ENCODE measurements around the gene CCDC91.
"Not testable (repeated sequence)": the region's sequence is repeated elsewhere in the genome, so short reads cannot be mapped to it uniquely, and the experiment has no call there.

CCDC91 gene

DNA sequence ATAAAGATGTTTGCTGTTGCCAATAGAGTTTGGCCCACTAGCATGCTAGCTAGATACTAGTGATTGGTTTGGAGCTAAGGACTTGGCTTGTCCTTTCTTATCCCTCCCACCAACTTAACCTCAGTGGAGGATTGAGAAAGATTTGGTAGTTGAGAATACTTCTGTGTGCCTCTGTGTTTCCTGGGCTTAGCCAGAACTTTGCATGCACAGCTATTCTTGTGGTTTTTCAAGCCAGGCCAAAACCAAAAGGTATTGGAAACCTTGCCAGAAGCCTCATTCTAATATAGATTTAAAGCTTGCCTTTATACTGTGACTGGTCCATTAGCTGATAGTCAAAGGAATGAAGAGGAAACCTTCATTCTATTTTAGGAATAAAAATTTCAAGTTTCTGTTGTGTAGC, 188.5 kb downstream of the CCDC91 start:
- no peak for DNase-seq

DNA sequence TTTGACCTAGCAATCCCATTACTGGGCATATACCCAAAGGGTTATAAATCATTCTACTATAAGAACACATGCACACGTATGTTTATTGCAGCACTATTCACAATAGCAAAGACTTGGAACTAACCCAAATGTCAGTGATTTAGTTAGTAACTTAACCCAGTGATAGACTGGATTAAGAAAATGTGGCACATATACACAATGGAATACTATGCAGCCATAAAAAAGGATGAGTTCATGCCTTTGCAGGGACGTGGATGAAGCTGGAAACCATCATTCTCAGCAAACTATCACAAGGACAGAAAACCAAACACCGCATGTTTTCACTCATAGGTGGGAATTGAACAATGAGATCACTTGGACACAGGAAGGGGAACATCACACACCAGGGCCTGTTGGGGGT, 189.5 kb downstream of the CCDC91 start:
- DNase-seq, result not testable (repeated sequence)

DNA sequence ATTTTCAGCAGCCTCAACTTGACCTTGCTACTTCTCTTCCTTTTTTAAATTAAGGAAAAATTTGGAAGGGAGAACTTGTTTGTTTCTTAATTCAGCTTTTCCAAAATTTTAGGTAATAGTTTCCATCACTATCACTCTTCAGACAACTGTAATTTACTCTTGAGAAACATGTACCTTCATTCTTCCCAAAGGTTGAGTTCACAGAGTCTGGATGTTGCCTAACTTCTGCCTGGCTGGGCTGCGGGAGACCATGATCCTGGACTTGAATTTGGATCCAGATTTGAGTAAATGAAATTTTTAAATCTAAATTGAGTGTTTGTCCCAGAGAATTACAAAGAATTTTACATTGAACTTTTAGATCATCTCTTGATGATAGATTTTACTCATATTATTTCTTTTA, 193.1 kb downstream of the CCDC91 start:
- no peak for DNase-seq

DNA sequence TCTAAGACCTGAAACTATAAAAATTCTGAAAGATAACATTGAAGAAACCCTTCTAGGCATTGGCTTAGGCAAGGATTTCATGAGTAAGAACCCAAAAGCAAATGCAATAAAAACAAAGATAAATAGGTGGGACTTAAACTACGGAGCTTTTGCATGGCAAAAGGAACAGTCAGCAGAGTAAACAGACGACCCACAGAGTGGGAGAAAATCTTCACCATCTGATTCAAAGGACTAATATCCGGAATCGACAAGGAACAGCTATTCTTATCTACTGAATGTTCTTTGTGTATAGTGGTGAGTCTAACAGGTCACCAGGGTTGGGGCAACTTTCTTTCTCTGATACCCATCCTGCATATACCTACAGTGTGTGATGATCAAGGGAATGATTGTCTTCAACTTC, 198.6 kb downstream of the CCDC91 start:
- no peak for DNase-seq

DNA sequence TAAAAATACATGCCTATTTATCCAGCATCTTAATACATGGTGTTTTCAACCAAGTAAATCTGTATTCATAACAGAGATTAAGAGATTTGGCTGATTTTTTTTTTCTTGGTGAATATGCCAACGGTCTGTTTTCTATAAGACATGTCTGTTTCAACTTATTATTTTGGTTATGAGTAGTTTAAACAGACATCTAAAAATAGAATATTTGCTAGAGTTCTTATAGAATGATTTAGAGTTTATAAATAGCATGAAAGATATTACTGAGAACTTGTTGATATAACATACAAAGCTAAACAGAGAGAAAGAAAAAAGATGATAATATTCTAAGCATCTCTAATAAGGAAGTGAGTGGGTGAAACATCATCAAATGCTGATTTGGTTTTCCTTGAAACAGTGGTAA, 199.9 kb downstream of the CCDC91 start:
- no peak for DNase-seq

DNA sequence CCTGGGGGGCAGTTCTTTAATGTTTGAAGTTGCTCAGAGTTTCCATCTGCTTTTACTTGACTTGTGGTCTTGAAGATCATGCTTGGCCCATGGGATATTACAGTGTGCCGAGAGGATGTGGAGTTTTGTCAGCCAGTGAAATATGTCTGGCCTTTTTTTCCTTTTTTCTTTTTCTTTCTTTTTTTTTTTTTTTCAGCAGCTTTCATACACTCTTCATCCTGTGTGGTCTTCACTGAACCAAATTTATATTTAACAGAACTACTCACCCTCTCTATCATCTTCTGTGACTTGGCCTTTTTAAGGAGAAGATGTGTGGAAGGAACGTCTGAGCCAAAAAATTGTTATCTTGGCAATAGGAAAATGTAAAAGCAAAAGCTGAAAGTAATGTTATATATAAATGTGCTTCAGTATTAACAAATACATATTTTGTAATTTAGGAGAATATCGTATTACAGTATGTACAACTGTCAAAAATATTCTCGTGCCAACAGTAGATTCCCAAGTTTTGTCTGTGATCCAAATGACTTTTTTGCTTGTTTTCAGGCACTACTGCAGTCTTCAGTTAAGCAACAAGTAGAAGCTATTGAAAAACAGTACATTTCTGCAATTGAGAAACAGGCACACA, 200.6 kb downstream of the CCDC91 start:
- no peak for DNase-seq

DNA sequence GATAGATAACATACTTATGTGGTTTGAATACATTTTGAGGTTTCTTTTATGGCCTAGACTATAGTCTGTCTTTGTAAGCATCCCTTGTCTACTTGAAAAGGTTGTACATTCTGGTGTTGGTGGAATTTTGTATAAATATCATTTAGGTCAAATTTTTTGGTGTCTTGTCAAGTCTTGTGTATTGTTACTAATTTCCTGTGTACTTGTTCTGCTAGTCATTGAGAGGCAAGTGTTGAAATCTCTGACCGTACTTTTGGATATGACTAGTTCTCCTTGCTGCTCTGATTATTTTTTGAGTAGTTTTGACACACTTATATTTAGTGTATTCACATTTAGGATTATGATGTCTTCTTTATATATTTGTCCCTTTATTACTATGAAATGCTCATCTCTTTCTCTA, 219.6 kb downstream of the CCDC91 start:
- no peak for DNase-seq

DNA sequence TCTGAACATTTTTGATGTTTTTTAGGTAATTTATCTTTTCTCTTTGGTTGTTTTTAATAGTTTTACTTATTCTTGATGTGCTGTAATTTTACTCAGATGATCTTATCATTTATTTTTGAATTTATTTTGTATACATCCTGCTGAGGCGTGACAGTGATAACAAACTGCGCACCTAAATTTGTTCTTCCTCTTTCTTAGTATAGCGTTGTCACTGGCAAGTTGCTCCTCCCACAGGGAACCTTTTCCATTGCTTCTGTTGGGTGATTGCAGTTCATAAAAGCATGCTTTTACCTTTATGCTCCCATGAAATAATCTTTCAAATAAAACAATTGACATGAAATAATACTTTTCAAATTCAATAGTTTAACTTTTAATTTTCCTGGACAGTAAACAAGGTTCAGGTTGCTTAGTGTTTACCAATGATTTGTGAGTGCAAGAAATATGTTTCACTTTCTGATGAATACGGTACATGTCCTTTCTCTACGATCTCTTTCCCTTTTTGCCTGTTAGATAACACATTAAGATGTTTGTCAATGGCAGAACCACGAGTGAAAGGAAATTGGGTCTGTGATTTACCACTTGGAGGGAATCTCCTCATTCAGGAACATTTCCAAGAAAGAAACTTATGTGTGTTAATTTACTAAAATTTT, 223.3 kb downstream of the CCDC91 start:
- no peak for DNase-seq

DNA sequence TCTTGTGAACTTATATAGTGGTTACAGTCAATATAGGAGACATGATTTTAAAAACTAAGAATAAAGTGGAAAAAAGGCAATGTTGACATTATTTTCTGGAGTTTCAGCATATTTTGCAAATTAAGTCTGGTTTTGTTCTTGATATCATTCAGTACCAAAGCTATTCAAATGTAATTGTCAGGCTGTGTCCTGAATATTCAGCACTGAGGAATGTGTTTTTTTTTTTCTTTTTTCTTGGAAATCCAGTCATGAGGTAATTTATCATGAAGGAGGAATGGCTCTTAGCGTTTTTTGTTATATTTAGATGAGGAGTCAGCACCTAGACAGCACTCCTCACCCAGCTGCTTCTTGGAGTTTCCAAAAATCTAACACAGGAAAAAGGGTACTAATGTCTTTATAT, 225.5 kb downstream of the CCDC91 start:
- DNase-seq, result no peak

DNA sequence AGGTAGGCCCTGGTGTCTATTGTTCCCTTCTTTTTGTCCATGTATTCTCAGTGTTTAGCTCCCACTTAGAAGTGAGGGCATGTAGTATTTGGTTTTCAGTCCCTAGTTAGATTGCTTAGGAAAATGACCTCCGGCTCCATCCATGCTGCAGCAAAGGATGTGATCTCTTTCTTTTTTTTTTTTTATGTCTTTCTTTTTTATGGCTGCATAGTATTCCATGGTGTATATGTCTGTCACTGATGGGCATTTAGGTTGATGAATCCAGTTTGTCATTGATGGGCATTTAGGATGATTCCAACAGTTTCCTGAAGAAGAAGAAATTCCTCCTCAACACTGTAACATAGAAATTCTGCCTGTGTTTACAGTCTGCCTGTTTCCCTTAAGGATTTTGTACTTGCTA, 231.1 kb downstream of the CCDC91 start:
- DNase-seq, result no peak

DNA sequence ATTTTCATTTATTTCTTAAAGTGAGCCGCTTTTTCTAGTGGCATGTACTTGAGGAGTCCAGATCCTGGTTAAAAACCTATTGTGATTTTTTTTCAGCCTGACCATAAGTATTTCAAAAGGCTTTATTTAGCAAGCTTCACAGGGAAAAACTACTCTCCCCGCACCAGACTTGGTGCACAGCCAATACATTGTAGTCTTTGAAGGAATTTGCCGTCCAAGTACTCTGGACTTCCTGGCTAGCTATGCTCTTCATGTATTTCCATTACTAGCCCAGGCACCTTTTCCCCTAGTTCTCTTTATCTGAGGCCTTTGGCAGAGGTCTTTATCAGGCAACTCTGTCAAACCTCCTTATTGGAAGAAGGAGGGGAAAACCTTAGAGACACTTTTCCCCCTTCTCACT, 234.7 kb downstream of the CCDC91 start:
- DNase-seq, result no peak

DNA sequence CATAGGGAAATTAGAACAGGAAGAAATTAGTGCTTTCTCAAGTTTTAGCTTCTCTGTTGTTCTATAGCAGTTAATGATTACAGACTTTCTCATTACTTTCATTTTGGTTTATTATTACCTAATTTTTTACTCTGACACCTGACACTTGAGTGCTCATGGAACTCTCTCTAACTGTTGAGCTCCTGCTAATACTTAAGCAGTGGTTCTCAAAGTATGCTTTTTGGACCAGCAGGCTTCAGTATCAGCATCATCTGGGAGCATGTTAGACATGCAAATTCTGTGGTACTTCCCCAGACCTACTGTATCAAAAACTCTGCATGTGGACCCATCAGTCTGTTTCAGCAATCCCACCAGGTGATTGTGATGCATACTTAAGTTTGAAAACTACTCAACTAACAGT, 235.3 kb downstream of the CCDC91 start:
- DNase-seq, result no peak

DNA sequence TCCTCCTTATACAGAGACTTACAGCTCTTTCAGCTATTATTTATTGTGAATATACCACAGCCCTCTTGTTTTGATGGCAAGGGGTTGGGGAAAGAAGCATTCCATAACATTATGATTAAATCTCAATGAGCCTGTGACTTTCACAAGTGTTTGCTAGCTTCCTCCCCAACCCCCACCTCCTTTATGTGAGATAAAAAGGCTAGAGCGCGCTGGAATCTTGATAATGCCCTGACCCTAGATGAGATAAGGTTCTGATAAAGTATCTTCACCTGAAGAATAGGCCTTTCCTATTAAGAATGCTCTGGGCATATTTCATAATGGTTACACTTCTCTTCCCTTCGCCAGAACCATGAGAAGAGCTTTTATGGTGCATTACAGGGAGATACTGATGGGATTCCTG, 236.8 kb downstream of the CCDC91 start:
- DNase-seq, result no peak

DNA sequence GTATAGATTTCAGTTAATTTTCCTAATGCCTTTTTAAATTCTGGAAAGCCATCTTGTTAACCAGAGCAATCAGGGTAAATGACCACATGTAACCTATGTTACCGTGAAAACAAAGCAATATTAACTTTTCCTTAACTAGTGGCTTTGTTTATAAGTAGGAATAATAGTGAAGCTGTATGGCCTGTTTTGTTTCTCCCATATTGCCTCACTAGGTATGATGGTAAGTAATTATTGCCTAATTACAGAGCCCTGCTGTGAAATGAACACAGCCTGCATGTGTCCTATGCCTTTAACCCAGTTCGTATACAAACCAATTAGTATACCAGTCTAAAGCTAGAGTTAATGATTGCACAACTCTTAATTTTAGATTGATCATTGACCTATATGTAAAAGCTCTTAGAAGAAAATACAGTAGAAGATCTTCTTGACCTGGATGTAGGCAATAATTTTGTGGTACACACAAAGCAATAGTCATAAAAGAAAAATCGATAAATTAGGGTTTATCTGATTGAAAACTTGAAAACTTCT, 249.9 kb downstream of the CCDC91 start:
- no peak for DNase-seq

DNA sequence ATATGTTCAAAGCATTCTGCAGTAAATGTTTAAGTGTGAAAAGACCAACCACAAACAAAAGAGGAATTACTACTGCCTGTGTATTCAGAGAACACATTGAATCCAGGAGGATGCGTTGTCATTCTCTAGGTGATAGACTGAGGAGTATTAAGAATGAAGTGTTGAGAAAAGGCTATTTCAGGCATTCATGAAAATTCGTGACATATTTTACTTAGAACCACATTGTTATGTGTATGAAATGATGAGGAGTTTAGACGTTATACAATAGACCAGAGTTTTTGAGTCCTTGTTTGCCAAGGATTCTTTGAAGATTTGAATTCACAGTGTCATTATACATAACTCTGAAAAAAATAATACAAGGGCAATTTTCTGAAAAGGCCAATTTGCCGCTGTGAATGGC, 251.8 kb downstream of the CCDC91 start:
- DNase-seq, result no peak

DNA sequence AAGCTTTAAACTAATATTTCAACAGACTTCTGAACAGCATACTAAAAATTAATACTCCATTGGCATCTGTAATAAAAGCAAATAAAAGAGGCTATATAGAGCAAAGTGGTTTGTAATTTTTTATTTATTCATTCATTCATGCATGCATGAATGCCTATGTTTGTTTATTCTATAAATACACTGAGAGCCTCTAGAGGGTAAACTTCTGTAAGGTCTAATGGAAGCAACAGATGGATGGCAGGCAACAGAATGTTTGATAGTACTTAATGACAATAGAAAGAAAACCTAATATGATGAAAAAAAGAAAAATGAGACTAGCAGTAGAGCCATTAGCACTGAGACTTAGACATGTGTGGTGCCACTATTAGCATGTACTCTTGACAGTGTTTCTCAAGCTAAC, 253.1 kb downstream of the CCDC91 start:
- DNase-seq, result no peak

DNA sequence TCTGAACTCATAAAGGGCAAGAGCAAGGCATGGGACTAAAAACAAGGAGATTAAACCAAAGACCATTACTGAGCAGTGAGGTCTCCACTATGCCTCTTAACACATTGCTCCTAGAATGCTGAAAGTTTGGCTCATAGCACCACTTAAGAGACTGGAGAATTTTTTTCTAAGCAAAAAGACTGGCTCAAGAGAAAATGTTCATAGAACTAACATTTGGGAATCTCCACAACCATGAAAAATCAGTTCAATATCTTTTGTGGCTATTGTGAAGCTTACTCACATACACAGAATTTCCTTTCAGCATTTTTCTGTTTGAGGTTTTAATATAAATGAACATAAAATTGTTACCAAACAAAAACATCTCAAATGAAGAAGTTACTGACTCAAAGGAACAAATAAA, 255.8 kb downstream of the CCDC91 start:
- no peak for DNase-seq

DNA sequence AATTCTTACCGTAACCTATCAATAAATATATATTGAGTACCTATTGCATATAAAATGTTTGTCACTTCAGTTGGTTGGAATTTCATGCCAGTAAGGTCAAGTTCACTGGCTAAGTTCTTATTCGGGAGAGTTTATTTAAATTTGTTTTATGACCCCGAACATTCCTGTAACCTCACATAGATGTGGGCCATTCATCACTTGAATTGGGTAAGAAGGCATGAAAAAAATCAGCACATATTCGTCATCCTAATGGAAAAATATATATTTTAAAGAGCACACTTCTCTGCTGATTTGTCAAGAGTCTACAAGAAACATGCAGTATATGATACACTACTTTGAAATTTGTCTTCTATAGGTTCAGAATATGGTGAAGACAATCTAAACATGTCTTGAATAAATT, 263.4 kb downstream of the CCDC91 start:
- DNase-seq, result no peak

DNA sequence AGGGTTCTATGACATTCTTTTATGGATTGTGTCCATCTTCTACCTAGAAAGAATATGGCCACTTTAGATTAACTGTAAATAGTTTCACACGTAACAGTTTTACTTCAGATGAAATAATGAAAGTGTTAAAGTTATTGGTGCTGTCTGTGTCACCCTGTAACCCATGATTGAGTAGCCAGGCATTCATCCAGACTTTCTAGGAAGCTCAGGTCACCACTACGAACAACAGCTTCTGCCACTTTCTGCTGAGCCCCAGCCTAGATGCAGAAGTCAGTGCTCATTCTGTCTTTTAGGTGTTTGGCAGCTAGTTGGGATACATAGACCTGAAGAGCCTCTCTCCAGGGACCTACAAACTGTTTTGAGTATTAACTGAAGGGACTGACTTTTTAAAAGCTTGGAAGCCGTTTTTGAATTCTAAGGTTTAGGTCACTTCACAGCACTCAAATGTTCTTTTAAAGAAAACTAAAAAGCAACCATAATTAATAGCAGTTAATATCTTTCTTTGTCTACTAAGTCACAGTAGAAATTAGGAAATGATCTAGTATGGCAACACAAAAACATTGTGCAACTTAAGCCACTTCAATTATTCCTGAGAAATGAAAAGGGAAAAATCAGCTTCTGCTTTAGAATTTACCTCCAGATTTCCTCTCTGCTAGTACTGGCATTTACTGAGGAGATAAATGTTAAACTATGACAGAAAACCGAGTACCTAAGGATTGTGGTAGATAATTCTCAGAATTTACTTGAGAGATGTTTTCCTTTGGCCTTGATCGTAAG, 266.9 kb downstream of the CCDC91 start:
- no peak for DNase-seq

DNA sequence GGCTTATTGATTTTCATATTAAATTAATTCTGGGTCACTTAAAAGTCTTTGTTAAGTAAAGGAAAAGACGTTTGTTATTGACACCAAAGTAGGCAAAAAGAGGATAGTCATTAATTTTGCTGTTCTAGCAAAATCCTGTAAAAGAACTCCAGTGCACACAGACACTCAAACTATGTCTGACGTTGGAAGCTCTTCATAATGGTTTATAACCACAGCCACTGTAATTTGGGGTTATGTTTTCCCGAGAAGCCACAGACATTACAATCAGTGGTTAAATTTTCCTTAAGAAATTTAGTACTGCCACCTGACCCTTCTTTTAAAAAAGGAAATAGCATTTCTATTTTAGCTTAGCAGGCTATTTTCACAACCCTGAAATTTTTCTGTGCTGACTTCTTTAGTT, 267.5 kb downstream of the CCDC91 start:
- DNase-seq, result no peak

DNA sequence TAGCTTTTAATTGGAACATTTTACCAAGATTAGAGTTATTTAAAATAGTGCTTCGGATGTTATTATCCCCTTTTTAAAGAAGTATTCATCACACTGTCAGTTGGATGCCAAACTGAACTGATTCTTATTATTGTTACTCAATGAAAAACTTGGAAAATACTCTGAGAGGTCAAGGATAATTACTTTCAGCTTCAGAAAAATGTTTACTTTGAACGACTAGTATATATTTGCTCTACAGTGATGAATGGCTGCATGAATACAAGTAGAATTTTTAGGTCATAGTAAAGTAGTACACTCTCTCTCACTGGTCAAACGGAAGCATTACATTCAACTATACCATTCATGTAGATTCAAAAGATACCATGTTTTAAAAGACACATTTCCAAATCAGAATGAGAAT, 269.2 kb downstream of the CCDC91 start:
- DNase-seq, result no peak

DNA sequence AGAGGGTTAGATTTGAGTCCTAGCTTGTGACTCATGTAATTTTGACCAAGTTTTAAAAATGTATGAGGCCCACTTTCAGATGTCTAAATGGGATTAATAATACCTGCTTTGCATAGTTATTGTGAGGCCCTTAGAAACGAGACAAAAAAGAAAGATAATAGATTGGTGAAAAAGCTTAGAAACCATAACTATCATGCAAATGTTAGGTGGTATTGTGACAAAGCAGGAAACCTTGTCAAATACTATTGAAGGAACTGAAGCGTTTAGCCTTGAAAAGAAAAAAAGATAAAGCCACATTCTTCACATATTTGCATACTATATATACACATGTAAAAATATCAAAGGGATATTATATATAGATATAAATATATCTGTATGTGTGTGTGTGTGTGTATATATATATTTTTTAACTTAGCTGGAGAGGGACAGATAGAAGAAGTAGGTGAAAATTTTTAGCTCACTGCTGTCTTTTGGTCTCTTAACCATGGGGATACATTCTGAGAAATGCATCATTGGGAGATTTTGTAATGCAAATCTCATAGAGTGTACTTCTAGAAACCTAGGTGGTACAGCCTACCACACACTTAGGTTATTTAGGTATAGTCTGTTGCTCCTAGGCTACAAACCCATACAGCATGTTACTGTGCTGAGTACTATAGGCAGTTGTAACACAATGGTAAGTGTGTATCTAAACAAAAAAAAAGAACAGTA, 270.3 kb downstream of the CCDC91 start:
- DNase-seq, result no peak

DNA sequence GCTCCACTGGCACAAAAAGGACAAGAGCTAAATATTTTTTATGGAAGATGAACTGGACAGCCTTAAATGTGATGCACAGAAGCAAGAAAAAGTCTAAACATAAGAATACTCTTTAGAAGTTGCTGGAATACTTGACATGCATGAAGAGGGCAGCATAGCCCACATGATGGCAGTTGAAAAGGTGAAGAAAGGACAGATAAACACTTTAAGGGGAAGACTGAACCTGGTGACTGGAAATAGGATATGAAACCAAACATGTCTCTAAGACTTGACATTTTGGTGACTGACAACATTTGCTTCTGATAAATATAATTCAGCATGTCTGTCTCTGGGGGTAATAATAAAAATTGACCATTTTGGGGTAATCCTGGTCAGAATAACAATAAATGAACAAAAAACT, 273.1 kb downstream of the CCDC91 start:
- DNase-seq, result no peak

DNA sequence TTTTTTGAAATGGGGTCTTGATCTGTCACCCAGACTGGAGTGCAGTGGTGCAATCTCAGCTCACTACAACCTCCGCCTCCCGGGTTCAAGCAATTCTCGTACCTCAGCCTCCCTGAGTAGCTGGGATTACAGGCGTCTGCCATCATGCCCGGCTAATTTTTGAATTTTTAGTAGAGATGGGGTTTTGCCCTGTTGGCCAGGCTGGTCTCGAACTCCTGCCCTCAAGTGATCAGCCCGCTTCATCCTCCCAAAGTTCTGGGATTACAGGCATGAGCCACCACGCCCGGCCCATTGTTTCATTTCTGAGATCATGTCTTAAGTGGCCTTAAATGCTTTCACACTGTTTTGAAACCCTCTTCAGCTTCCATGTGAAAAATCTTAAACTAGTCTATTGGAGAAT, 281.5 kb downstream of the CCDC91 start:
- DNase-seq, result not testable (repeated sequence)
